ENCODE results near the gene KLK5.

Gene KLK5

DNA sequence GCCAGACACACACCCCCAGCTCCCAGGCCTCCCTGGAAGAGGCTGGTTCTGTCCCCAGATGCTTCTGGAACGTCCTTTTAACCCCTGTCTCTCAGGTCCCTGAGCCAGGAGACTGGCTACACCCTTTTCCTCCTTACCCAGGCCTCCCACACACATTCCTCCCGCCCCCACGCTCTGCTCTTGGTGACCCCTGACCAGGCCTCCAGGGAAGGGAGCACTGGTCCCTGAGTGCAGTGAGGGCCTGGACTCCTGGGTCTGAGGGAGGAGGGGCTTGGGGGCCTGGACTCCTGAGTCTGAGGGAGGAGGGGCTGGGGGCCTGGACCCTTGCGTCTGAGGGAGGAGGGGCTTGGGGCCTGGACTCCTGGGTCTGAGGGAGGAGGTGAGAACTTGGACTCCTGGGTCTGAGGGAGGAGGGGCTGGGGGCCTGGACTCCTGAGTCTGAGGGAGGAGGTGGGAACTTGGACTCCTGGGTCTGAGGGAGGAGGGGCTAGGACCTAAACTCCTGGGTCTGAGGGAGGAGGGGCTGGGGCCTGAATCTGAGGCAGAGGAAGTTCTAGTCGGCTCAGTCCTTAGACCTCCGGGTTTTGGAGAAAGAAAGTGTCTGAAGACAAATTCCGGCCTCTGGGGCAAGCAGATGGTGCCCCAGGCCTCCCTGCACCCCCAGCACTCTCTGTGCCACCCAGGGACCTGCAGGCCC lies 16.0 kb upstream of the KLK5 start:
- no peak for FAIRE-seq

GRCh38 chr19:50967929-50968715 lies 15.3 kb upstream of the KLK5 start:
- FAIRE-seq = no peak

DNA sequence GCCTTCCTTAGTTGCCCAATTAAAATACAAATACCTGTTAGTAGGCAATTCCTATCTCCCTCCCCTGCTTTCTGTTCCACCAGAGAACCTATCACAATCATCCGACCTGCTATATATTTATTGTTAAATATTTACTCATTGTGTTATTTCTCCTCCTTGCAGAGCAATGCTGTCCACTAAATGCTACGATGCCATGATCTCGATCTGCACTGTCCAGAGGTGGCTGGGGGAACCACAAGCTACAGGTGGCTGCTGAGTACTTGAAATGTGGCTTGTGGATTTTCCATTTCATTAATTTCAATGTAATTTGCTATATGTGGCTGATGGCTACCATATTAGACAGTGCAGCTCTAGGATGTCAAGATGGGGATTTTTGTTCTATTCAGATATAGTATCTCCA lies 11.4 kb upstream of the KLK5 start:
- no peak for FAIRE-seq

- no peak for FAIRE-seq
Observed at GRCh38 chr19:50963381-50963780, 10.5 kb upstream of the KLK5 start.

GRCh38 chr19:50962245-50962644 lies 9.4 kb upstream of the KLK5 start:
- FAIRE-seq = no peak

DNA sequence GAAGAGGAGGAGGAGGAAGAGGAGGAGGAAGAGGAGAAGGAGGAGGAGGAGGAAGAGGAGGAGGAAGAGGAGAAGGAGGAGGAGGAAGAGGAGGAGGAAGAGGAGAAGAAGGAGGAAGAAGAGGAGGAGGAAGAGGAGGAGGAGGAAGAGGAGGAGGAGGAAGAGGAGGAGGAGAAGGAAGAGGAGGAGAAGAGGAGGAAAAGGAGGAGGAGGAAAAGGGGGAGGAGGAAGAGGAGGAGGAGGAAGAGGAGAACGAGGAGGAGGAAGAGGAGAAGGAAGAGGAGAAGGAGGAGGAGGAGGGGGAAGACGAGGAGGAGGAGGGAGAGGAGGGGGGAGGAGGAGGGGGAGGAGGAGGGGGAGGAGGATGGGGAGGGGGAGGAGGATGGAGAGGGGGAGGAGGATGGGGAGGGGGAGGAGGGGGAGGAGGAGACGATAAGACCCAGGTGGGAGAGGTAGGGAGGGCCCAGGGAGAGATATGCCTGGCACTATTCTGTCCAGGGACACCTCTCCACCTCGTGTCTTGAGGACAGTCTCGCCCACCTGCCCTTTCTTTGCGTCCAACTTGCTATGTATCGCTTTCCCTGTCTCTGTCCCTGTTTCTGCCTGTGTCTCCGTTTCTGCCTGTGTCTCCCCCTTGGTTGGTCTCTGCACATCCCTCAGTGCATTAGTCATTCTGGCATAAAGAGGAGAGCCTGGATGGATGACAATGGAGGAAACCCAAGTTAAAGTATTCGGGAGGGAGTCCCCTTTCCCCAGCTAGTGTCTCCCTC lies 7.1 kb upstream of the KLK5 start:
- FAIRE-seq = no peak

GRCh38 chr19:50957587-50957986 lies 4.7 kb upstream of the KLK5 start:
- no peak for FAIRE-seq

DNA sequence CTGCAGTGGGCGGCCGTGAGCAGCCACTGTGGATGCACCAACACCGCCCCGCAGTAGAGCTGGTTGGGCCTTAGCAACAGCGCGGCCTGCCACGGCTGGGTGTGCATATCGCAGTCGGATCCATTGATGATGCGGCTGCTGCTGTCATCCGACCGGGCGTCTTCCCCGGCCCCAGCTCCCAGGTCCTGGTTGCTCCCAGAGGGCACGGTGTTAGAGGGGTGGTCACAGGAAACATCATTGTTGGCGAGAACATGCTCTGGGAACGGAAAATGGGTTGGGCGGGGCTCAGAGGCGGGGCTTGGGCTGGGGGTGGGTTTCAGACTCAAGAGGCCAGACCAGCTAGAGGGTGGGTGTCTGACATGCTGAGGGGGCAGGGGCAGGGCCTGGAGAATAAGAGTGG lies 3.0 kb downstream of the KLK5 start:
- no peak for FAIRE-seq

GRCh38 chr19:50947123-50947522 lies 5.7 kb downstream of the KLK5 start:
- no peak for FAIRE-seq

- FAIRE-seq = no peak
Observed at GRCh38 chr19:50944795-50945194, 8.0 kb downstream of the KLK5 start.

- no peak for FAIRE-seq
Observed at GRCh38 chr19:50943074-50943828, 9.6 kb downstream of the KLK5 start.

DNA sequence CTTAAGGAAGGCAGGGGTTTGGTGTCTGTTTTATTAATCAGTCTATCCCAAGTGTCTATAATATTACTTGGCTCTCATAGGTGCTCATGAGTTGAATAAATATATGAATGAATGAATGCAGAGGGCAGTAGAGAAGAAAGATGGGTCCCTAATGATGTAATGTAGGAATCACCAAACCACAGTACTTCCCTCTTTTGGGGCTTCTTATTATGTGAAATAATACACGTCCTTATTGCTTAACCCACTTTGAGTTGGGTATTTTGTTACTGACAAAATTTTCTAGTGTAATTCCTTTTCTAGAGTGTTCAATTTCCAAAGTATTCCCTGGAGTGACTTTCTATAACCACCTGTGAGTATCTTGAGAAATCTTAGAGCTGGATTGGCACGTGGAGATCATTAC lies 13.2 kb downstream of the KLK5 start:
- FAIRE-seq = no peak

- FAIRE-seq = no peak
Observed at GRCh38 chr19:50933640-50934039, 19.2 kb downstream of the KLK5 start.

GRCh38 chr19:50932690-50933083 lies 20.2 kb downstream of the KLK5 start:
- FAIRE-seq = no peak

DNA sequence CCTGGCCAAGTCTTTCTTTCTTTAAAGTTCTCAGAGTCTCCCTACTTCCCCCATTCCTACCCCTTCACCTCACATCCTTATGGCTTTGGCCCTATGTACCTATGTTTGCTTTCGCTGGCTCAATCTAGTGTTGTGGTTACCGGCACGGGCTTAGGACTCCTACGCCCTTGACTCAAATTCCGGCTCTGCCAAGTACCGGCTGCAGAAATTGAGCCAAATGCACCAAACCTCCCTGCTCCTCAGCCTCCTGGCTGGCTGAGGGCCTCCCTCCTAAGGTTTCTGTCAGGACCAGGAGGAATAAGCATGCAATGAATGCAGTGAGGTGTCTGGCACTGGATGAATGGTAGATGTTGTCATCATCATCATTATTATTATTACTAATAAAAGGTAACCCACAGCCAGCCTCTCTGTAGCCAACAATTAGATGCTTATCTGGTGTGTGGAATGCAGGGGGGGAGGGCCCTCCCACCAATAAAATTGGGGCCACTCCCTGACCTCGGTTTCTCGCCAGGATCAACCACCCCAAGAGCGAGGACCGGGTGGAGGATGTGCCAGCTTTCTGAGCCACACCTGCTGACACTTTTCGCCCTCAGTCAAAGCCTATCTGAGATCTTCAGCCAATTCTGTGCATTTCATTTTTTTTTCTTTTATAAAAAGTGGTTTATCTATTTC lies 20.7 kb downstream of the KLK5 start:
- no peak for FAIRE-seq

DNA sequence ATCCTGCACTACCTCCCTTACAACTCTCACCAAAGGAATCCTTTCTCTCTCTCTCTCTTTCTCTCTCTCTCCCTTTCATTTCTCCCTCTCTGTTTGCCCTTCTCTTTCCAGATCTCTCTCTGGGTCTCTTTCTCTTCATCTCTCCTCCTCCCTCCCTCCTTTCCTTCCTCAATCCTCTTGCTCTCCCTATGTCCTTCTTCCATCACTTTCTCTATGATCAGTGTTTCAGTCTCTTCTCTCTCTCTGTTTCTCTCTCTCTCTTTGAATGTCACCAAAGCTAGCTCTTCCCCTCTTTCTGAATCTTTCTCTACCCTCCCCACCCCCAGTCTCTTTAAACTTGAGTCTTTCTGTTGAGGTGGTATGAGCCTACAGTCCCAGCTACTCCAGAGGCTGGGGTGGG lies 21.8 kb downstream of the KLK5 start:
- FAIRE-seq = no peak

DNA sequence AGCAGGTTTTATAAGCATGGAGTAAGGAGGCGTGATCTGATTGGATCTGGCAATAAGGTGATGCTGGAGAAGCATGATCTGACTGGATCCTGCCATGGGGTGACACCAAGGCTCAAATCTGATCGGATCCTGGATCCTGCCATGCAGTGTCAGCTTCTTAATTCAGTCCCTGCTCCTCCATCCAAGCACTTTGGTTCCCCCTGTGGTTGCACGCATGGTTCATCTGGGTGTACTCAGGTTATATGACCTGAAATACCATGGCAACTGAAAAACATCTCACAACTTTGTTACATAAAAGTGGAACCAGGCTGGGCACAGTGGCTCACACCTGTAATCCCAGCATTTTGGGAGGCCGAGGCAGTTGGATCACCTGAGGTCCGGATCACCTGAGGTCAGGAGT lies 24.0 kb downstream of the KLK5 start:
- FAIRE-seq = no peak

DNA sequence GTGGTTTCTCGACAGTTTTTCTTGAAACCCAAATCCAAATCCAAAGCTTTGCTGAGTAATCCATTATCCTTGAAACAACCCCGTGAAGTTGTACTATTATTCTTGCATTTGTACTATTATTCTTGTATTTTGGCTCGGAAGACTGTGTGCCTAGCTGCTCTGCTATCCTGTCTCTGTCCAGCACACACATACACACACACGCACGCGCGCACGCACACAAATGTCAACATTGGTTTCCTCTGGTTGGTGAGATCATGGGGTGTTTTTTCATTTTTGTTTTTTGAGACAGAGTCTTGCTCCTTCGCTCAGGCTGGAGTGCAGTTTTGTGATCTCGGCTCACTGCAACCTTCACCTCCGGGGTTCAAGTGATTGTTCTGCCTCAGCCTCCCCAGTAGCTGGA lies 26.7 kb downstream of the KLK5 start:
- FAIRE-seq = no peak

DNA sequence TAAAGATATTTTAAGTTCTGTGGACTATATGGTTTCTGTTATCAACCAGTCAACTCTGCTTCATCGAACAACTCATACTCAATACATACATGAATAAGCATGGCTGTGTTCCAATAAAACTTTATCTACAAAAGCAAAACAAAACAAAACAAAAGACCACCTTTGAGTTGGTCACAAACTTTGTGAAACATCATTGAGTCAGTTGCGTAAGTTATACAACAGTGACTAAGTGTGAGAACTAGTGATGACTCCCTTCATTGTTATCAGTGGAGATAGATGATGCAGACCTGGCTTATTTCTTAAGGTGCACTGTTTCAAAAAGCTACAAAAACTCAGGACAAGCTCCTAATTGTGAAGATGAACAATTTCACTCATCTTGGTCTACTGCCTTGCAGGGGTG lies 27.1 kb downstream of the KLK5 start:
- no peak for FAIRE-seq

DNA sequence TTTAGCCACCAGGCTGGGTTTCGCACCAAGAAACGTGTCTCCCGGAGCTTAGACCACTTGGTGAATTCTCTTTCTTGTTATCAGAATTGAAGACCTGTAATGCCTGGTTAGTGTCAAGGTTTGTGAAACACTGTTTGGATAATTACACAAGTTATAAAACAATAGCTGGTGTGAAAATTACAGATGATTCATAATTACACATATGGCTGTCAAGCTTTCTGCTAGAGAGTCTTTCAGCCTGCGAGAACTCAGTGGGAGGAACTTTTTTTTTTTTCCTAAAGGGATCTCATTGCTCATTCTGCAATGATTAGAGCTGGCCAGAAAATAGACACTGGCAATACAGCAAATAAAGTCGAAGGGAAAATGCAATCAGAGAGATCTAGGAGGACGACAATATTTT lies 28.3 kb downstream of the KLK5 start:
- no peak for FAIRE-seq

DNA sequence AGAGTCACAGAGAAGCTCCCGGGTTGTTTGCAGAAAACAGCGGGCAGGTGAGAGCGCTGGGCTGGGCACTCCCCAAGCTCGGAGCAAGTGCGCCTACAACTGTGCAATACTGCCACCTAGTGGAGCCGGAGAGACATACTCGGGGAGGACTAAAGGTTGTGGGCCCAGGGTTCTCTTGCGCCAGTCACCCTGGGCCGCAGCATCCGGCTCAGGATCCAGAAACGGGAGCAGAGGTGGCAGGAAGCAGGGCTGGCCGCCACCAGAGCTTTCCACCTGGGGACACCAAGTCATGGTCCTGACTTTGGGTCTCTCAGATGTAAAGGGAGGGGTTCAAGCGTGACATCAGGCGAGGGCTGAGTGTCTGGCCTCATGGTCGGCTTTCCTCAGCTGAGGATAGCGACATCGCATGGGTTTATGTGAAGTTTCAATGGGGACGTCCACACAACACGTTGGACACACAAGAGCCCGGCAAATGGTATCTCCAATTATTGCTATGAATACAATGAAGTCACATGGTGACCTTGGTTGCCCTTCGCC lies 30.5 kb downstream of the KLK5 start:
- no peak for FAIRE-seq

Measured in TTC549 (cell line).